NCI-H2107 treated with DMSO at 0.1 percent for 48 hours (cell line): ENCODE measurements around the gene C1orf115.
"Not testable (repeated sequence)": the region's sequence is repeated elsewhere in the genome, so short reads cannot be mapped to it uniquely, and the experiment has no call there.

Experiments used
- DNase-seq: peaks from one replicate; lab custom pipeline; 2025; ENCODE audit not compliant: unreplicated experiment; lab: John Stamatoyannopoulos, UW

The C1orf115 gene

DNA sequence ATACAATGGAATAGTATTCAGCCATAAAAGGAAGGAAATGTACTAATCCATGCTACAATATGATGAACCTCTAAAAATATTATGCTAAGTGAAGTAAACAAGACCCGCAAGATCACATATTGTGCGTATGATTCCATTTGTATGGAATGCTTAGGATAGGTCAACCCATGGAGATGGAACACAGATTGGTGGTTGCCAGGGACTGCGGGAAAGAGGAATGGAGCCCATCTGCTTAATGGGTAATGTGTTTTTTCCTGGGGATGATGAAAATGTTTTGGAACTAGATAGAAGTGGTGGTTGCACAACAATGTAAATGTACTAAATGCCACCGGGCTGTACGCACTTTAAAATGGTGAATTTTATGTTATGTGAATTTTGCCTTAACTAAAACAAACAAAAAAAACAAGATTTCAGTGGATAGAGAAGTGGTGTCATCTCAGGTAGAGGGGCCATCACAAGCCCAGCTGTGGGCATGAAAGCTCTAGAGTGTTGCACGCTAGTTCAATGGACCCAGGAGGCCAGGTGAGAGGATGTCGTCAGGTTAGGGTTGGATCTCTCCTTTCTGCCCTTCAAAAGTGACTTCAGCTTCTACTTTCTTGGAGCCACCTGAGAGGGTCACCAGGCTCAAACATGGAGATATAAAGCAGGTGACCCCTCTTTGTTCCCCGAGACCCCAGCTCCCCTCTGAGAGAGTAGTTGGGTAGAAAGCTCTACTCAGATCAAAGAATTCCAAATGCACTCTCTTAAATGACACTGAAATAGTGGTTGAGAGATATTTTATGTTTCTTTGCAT is 2.5 kb downstream of the C1orf115 start:
- no peak for DNase-seq

- no peak for DNase-seq
Observed at GRCh38 chr1:220694866-220695382, 4.8 kb downstream of the C1orf115 start.

- DNase-seq: no peak
Observed at GRCh38 chr1:220695426-220695825, 5.3 kb downstream of the C1orf115 start.

- DNase-seq: no peak
Observed at GRCh38 chr1:220696226-220696862, 6.2 kb downstream of the C1orf115 start.

- no peak for DNase-seq
Observed at GRCh38 chr1:220696863-220697231, 6.7 kb downstream of the C1orf115 start.

- no peak for DNase-seq
Observed at GRCh38 chr1:220697326-220697725, 7.2 kb downstream of the C1orf115 start.

GRCh38 chr1:220698607-220699016 is 8.4 kb downstream of the C1orf115 start:
- no peak for DNase-seq

DNA sequence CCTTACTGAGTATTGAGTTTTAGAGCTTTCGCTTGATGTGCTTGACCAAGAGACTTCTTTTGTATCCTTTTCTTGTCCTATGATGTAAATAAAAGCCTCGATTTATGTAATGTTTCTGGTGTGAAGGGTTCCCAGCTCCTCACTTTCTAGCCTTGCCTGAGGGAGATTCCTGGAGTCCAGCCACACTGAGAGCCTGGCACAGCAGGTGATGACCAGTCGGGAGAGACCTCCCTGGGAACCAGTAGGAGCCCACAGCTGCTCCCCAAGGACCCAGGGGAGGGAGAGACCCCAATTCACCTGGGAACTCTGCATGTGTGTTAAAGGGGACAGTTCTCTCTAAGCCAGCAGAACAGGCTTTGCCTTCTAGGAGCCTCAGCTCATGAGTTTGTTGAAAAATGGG is 8.9 kb downstream of the C1orf115 start:
- no peak for DNase-seq

DNA sequence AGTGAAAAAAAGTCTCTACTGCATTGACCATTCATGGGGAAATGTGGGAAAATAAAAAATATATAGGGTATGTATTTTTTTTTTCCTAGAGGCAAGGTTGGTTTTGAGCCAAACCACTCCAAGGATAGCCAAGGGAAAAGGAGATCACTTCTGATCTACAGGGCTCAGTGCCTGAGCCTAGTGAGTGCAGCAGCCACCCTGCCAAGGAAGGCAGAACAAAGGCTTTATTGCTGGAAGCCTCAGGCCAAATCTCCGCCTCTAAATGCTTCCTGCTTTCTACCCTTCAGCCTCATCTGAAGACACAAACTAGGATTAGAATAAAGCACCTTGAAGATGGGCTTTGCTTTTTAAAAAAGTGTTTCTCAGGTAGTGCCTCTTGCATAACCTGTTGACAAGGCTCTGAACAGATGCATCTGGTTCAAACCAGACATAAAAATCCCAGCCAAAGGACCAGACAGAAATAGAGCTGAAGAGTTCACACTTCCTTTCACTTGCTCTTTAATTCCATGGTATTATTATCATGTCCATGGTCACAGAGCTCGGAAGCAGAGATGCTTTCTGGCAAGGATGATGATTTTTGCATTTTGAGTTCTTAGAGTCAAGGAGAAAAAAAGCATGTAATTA is 10.5 kb downstream of the C1orf115 start:
- peak; percentile 49 for DNase-seq

DNA sequence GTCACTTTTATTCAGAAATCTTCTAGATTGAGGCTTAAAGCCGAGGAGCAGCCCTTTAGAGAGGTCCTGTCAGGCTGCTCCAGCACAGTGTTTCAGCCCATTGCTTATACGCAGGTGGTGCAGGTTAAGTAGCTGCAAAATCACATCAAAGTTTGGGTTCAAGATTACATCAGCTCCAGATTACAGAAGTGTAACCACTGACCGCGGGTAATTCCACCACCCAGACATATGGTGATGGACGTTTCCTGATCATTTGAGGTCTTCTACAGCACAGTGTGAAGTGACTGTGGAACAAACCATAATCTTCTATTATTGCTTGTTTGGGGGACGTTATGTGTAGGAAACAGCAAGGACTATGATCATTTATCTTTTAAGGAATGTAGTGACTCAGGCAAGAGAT is 11.8 kb downstream of the C1orf115 start:
- DNase-seq: no peak

GRCh38 chr1:220702733-220703270 is 12.6 kb downstream of the C1orf115 start:
- peak; percentile 71 for DNase-seq

DNA sequence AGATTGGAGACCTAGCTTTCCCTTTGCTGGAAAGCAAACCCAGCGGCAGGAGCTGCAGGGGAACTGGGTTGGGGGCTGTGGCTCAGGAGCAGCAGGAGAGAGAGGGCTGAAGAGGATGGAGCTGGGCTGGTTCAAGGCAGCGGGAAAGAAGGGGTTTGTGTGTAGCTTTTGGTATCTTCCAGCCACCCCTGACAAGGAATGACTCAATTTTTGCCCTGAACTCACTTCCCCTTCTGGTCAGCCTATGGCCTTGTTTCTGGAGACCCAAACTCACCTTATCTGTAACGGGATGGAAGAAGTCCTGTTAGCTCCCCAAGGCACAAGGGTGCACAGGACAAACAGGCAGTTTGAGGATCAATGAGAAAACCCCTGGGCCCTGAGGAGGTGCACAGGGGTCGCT is 13.1 kb downstream of the C1orf115 start:
- DNase-seq: no peak

DNA sequence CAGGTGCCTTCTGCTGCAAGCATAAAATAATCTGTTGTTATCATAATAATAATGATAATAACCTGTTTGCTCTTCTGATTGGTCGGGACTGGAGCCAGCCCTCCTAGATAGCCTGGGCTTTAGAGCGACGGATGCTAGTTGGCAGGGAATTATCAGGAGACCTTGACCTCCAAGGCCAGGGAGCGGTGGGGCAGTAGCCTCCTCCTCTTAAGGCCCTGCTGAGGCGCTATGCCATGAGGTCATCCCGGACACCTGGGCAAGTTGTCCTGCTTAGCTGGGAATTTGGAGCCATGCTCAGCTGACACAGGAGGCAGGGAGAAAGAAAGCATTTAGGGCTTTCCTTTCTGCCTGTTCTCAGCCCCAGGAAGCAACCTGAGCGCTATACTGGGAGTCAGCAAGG is 15.6 kb downstream of the C1orf115 start:
- DNase-seq: no peak

DNA sequence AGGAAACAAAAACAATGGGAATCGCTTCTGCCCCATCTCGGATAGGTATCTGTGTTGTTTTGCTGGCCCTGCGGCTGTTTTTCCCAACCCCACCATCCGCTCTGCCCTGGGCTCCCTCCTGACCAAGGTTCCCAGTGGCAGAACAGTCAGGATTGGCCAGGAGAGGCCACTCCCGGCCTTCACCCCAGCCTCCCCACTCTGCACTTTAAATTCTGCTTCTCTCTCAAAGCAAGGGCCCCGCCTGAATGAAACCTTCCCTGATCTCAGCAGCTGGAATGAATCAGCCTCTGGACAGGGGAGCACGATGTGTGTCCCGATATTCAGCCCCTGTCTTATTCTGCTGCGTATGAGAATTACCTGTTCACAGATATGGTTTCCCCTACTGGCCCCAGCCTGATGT is 16.3 kb downstream of the C1orf115 start:
- no peak for DNase-seq

GRCh38 chr1:220707160-220707559 is 17.0 kb downstream of the C1orf115 start:
- DNase-seq: no peak

DNA sequence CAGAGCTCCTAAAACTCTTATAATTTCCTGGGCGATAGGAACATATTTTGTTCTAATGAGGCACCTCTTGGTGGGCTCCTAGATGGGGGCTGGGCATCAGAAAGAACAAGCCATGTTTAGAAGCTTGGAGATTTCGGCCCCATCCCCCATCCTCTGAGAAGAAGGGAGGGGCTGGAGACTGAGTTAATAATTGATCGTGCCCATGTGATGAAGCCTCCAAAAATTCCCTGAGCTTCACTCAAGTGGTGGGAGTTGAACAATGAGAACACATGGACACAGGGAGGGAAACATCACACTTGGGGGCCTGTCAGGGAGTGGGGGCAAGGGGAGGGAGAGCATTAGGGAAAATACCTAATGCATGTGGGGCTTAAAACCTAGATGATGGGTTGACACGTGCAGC is 18.1 kb downstream of the C1orf115 start:
- DNase-seq: no peak

DNA sequence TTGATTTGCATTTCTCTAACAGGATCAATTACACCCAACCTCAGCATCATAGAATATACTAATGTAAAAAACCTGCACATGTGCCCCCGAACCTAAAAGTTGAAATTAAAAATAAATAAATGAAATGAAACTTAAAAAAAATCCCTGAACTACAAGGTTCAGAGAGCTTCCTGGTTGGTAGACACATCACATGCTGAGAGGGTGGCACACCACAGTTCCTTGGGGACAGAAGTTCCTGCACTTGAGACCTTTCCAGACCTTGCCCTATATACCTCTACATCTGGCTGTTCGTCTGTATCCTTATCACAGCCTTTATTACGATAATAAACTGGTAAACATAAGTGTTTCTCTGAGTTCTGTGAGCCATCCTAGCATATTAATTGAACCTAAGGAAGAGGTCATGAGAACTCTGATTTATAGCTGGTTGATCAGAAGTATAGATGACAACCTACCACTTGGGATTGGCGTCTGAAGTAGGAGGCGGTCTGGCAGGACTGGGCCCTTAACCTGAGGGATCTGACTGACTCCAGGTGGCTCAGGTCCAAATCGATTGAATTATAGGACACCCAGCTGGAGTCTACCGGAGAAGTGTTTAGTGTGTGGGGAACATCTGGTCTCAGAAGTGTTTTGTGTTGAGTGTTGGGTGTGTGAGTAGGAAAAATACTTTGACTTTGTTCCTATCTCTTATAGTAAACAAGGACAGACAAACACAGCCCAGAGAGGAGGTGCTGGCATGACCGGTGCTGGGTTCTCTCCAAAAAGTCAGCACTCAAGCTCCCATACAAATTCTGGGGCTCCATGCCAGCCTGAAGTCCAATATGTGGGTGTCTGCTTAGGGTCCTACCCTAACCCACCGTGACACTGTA is 19.0 kb downstream of the C1orf115 start:
- DNase-seq: no peak

DNA sequence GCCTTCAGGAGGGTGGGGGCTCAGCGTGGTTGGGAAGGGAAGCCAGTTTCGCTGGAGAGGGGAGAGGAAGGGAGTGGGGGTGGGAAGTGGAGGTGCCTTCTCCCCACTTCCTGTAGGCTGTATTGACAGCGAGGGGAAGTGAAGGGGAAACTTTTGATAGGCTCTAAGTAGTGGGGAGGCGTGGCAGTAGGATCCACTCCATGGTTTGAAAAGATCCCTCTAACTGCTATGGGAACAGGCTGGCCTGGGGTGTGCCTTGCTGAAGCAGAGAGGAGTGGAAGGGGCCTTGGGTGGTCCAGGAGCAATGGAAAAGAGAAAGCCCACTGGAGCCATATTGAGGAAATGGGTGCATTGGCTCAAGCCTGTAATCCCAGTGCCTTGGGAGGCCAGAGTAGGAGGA is 20.2 kb downstream of the C1orf115 start:
- DNase-seq: no peak

- DNase-seq: no peak
Observed at GRCh38 chr1:220711056-220711809, 21.1 kb downstream of the C1orf115 start.

GRCh38 chr1:220715986-220716385 is 25.8 kb downstream of the C1orf115 start:
- DNase-seq: not testable (repeated sequence)
